ENCODE data around the gene STXBP2. TPM values are rescaled to one million over a fixed set of nuclear protein-coding genes. Genes with fewer than 3 reads are reported as not detected.

STXBP2 gene
- polyA plus RNA-seq, 1 experiment, result 5.0 TPM

DNA sequence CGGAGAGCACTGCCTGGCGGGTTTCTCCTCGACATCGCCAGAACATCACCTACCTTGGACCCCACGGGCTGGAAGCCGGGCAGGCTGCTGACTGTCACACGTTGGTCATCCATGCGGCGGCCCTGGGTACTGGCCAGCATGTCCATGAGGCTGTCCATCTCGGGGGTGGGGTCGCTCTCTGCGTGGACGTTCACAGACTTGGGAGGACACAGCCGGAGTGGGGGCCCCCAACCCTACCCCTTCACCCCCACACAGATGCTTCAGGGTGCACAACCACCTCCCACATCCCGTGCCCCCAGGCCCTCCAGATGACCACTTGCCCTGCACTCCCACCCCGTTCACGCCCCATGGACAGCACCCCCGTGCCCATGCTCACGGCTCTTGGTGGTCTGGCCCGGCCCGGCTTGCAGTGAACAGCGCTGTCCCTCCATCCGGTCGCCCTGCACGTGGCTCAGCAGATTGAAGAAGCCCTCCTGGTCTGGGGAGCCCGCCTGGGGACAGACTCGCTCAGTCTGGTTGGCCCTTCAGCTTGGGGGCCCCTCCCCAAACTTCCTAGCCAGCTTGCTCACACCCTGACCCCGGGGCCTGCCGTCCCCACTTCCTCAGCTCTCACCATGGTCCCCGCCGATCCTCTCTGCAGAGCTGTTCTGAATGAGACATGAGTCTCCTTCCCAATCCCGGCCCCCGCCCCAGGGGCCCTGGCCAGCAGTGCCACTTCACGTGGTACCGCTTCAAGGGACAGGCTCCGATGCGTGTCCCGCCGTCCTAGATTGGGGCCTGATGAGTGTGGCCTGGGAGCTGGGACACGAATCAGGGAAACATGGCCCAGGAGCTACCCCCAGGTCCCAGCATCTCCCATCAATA is 4.3 kb upstream of the STXBP2 start:
- ChIA-PET CTCF (interaction anchor here (0.5 kb wide), 1 partner anchor 17 kb away, joined by 3 read pairs; no protein-coding TSS in a partner anchor), POLR2A (no interaction called here)
- no peak for DNase-seq (ENCODE audit: low read depth, low spot score)
- TF ChIP-seq, protein P1, sequence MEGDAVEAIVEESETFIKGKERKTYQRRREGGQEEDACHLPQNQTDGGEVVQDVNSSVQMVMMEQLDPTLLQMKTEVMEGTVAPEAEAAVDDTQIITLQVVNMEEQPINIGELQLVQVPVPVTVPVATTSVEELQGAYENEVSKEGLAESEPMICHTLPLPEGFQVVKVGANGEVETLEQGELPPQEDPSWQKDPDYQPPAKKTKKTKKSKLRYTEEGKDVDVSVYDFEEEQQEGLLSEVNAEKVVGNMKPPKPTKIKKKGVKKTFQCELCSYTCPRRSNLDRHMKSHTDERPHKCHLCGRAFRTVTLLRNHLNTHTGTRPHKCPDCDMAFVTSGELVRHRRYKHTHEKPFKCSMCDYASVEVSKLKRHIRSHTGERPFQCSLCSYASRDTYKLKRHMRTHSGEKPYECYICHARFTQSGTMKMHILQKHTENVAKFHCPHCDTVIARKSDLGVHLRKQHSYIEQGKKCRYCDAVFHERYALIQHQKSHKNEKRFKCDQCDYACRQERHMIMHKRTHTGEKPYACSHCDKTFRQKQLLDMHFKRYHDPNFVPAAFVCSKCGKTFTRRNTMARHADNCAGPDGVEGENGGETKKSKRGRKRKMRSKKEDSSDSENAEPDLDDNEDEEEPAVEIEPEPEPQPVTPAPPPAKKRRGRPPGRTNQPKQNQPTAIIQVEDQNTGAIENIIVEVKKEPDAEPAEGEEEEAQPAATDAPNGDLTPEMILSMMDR (IDR thresholded peaks at IDR 0.05; ENCODE audit: low read depth, low read length), result no peak
- Histone ChIP-seq H3K27ac (ENCODE audit: low read depth, low read length) (no peak overlapping the region), H3K4me3 (ENCODE audit: low read depth, low read length) (no peak overlapping the region), H3K9me3 (ENCODE audit: control insufficient read depth, insufficient read depth, low read length) (no peaks in the 10 kb centered on the region; the same call in 1 of the 2 replicates), H3K27me3 (ENCODE audit: control insufficient read depth, insufficient read depth, low read length) (peaks cover 4% of the 10 kb centered on the region)

DNA sequence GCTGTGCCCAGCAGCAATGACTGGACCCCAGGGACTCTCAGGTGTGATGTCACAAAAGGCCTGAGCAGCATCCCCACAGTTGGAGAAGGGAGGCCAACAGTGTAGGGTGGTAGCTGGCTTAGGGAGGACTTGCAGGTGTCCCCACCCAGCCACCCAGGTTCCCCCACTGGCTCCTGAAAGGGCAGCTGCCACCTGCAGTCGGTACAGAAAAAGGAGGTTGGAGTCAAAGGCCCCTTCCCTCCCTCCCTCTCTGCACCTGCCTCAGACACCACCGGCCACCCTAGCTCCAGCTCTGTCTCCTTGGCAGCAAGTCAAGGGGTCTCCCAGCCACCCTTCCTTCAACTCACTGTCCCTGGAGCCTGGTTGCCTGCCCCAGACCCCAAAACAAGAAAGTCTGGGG is 3.2 kb upstream of the STXBP2 start, which contains the start of gene PCP2:
TSS of gene PCP2 (minus strand) at position 22 of the 400 bp plus-strand sequence. CDS start 262 bp downstream, outside the sequence.
- TF ChIP-seq, protein P1 (IDR thresholded peaks at IDR 0.05; ENCODE audit: low read depth, low read length), result no peak
- no peak within 1 kb of the TSS for H3K4me3 ChIP-seq (ENCODE audit: low read depth, low read length)
- DNase-seq (ENCODE audit: low read depth, low spot score), result no peak
- POLR2A ChIA-PET, result interaction anchor here (0.7 kb wide), 1 partner anchor 10 kb away, joined by 3 read pairs; no protein-coding TSS in a partner anchor
- H3K27ac ChIP-seq (ENCODE audit: low read depth, low read length), result no peak within 1 kb of the TSS
- H3K27me3 ChIP-seq (ENCODE audit: control insufficient read depth, insufficient read depth, low read length), result peaks cover 6% of the 10 kb centered on the region
- no peaks in the 10 kb centered on the region; the same call in 1 of the 2 replicates for H3K9me3 ChIP-seq (ENCODE audit: control insufficient read depth, insufficient read depth, low read length)
- CTCF ChIA-PET, result interaction anchor here (0.5 kb wide), 1 partner anchor 277 kb away, joined by 4 read pairs; no protein-coding TSS in a partner anchor

DNA sequence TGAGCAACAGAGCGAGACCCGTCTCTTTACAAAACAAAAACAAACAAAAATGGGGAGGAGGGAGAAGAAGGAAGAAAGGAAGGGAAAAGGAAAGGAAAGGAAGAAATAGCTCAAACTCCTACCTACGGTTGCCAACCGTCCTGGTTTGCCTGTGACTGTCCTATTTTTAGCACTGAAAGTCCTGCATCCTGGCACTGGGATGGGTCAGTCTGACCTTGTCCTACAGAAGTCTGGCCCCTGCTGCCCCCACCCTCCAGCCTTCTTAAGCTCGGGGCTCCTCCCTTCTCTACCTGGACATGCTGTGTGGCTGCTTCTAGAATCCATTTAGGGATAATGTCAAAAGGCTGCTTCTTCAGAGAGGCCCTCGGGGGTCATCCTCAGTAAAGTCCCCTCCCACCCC is 1.2 kb upstream of the STXBP2 start:
- Histone ChIP-seq H3K27ac (ENCODE audit: low read depth, low read length) (no peak overlapping the region), H3K9me3 (ENCODE audit: control insufficient read depth, insufficient read depth, low read length) (peaks cover 3% of the 10 kb centered on the region; the same call in 1 of the 2 replicates), H3K27me3 (ENCODE audit: control insufficient read depth, insufficient read depth, low read length) (peaks cover 6% of the 10 kb centered on the region), H3K4me3 (ENCODE audit: low read depth, low read length) (no peak overlapping the region)
- ChIA-PET CTCF (interaction anchor here (0.7 kb wide), 1 partner anchor 22 kb away, joined by 3 read pairs; no protein-coding TSS in a partner anchor), POLR2A (no interaction called here)
- DNase-seq (ENCODE audit: low read depth, low spot score), result no peak
- TF ChIP-seq, protein P1 (IDR thresholded peaks at IDR 0.05; ENCODE audit: low read depth, low read length), result no peak

DNA sequence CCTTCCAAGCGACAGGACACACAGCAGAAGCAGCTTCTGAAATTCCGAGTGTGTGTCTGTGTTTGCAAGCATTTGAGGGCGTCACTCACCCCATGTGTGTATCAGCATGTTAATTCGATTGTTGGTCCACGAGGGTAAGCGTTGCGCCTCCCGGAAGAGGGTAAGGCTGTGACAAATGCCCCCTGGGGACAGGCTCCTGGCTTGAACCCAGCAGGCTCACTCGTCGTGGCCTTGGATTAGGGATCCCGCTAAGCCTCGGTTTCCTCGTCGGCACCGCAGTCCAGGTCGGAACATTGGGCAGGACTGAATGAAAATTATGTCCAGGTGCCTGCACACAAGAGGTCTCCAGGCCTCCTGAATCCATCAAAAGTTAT is 606 bp upstream of the STXBP2 start:
- ChIA-PET POLR2A (no interaction called here), CTCF (no interaction called here)
- no peak for DNase-seq (ENCODE audit: low read depth, low spot score)
- no peak overlapping the region for H3K4me3 ChIP-seq (ENCODE audit: low read depth, low read length)
- no peak overlapping the region for H3K27ac ChIP-seq (ENCODE audit: low read depth, low read length)
- TF ChIP-seq, protein P1 (IDR thresholded peaks at IDR 0.05; ENCODE audit: low read depth, low read length), result no peak
- H3K9me3 ChIP-seq (ENCODE audit: control insufficient read depth, insufficient read depth, low read length), result peaks cover 6% of the 10 kb centered on the region; the same call in 1 of the 2 replicates
- peaks cover 6% of the 10 kb centered on the region for H3K27me3 ChIP-seq (ENCODE audit: control insufficient read depth, insufficient read depth, low read length)
